K562 (cell line): ENCODE measurements around the gene PHF12. TPM values are rescaled to one million over a fixed set of nuclear protein-coding genes. Genes with fewer than 3 reads are reported as not detected.

Source experiments
- ID3 ChIP-seq, 2 experiments: fragments of 250-450 bp in 1 of 2; fragments of 450-650 bp in 1 of 2; sonication (Bioruptor Pico) in 1 of 2; IDR thresholded peaks; 2 replicates each; pipeline versions ENCODE4 v1.6.1 to v1.8.0; 2016 to 2021; ENCODE audit warnings: mild to moderate bottlenecking in 2 of 2, moderate library complexity in 2 of 2, missing compliant biosample characterization in 1 of 2, missing genetic modification characterization in 1 of 2
- ILF3 ChIP-seq: fragments of 450-650 bp; IDR thresholded peaks from 2 replicates; pipeline ENCODE4 v1.6.1; 2018; ENCODE audit warnings: antibody characterized with exemption, mild to moderate bottlenecking, moderate library complexity, borderline replicate concordance
- KDM4B ChIP-seq, 2 experiments: fragments of 450-650 bp in 1 of 2; sonication (generic) in 1 of 2; IDR thresholded peaks; 2 replicates each; pipeline ENCODE4 v1.6.1; 2016 to 2017; ENCODE audit warnings: borderline replicate concordance in 2 of 2, antibody characterized with exemption in 1 of 2, low read depth in 1 of 2, mild to moderate bottlenecking in 1 of 2
- POU5F1 ChIP-seq: fragments of 150-350 bp; IDR thresholded peaks from 2 replicates; pipeline ENCODE4 v1.6.1; 2014; ENCODE audit warnings: borderline replicate concordance, low read length, low read depth, mild to moderate bottlenecking; ENCODE audit not compliant: partially characterized antibody
- RAD51 ChIP-seq: fragments of 450-650 bp; IDR thresholded peaks from 2 replicates; pipeline ENCODE4 v1.7.1; 2016; ENCODE audit warnings: low read depth, mild to moderate bottlenecking, borderline replicate concordance
- RBM39 ChIP-seq: fragments of 200-400 bp; formaldehyde crosslinking; optimal IDR thresholded peaks from 2 replicates; pipeline ENCODE3; 2018; ENCODE audit warnings: low read depth, low read length
- SOX6 ChIP-seq: fragments of 450-650 bp; IDR thresholded peaks from 2 replicates; pipeline ENCODE4 v1.6.1; 2014; ENCODE audit warnings: mild to moderate bottlenecking
- TFAM ChIP-seq: fragments of 250-450 bp; sonication (Bioruptor Pico); conservative IDR thresholded peaks from 2 replicates; pipeline ENCODE4 v1.5.0; 2021; ENCODE audit warnings: mild to moderate bottlenecking, moderate library complexity
- TGIF2 ChIP-seq: sonication (generic); formaldehyde crosslinking; IDR thresholded peaks from 2 replicates; pipeline ENCODE4 v1.8.1; 2022; ENCODE audit warnings: mild to moderate bottlenecking, missing genetic modification reagents, moderate library complexity
- ZNF12 ChIP-seq: sonication (generic); formaldehyde crosslinking; IDR thresholded peaks from 2 replicates; pipeline ENCODE4 v1.4.0; 2020; ENCODE audit warnings: mild to moderate bottlenecking, missing genetic modification reagents
- ZNF407 ChIP-seq: fragments of 450-650 bp; IDR thresholded peaks from 2 replicates; pipeline ENCODE4 v1.6.1; 2016; ENCODE audit warnings: low read depth
- ZNF707 ChIP-seq: fragments of 250-450 bp; sonication (Bioruptor Pico); conservative IDR thresholded peaks from 2 replicates; pipeline ENCODE4 v1.8.0; 2022; ENCODE audit warnings: inconsistent platforms, mild to moderate bottlenecking, moderate library complexity
- polyA plus RNA-seq, 8 experiments: library from polyadenylated mRNA; depleted of rRNA in 4 of 8; stranded (reverse) in 5 of 8; unstranded in 3 of 8; fragments of >200 nt; fragmentation: Nextera tagmentation in 2 of 8; fragmentation: Illumina TruSeq in 1 of 8; extraction: Ambion mirVana in 2 of 8; extraction: Trizol in 1 of 8; gene quantifications; 2 replicates each; pipeline versions ENCODE4 v1.2.1 to v1.2.3, GENCODE V29; 2011 to 2014; ENCODE audit warnings: inconsistent platforms in 1 of 8, missing spikeins in 1 of 8
- total RNA-seq, 7 experiments: library from RNA; depleted of rRNA in 6 of 7; stranded (reverse); fragments of >200 nt in 6 of 7; fragmentation: Illumina TruSeq in 2 of 7; extraction: Trizol in 2 of 7; gene quantifications; 2 replicates each; pipeline versions ENCODE4 v1.2.1 to v1.2.3, GENCODE V29; 2011 to 2021; ENCODE audit warnings: low replicate concordance in 1 of 7
- TF ChIP-seq, protein P1 (sequence below): fragments of 250-450 bp; sonication (Bioruptor Pico); IDR thresholded peaks from 2 replicates; pipeline ENCODE4 v1.4.0; 2020; ENCODE audit warnings: mild to moderate bottlenecking, moderate library complexity

Gene PHF12
- total and polyA plus RNA-seq, 9 of the 15 experiments (the other 6 are each of a cell fraction or from before 2014, with no cell fraction given), result 0.82 to 31.3 (median 13.5) TPM

DNA sequence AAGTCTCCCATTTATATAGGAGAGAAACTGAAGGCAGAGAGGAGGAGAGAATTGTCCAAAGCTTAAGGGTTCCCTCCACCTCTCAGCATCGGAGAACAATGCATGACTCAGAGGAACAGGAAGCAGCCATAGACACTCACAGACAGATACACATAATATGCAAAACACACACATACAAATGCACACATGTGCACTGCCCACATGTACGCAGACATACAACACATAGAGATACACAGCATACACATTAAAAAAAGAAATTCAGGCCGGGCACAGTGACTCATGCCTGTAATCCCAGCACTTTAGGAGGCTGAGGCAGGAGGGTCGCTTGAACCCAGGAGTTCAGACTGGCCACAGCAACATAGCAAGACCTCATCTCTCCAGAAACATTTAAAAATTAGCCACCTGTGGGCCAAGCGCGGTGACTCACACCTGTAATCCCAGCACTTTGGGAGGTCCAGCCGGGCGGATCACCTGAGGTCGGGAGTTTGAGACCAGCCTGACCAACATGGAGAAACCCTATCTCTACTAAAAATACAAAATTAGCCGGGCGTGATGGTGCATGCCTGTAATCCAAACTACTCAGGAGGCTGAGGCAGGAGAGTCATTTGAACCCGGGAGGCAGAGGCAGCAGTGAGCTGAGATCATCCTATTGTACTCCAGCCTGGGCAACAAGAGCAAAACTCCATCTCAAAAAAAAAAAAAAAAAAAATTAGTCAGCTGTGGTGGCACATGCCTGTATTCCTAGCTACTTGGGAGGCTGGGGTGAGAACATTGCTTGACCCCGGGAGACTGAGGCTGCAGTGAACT, 85.2 kb downstream of the PHF12 start (continued):
- no peak; the same call in 1 of the 2 replicates for TF ChIP-seq SOX6
- no peak for TF ChIP-seq ILF3
- TF ChIP-seq POU5F1, result no peak
- no peak for TF ChIP-seq ID3 (CRISPR knock-in tag; IDR thresholded peaks at IDR 0.05)
- TF ChIP-seq ID3 (tag; IDR thresholded peaks at IDR 0.05), result peak; percentile 67
- TF ChIP-seq TFAM (CRISPR knock-in tag), result no peak
- TF ChIP-seq RAD51, result no peak
- TF ChIP-seq, protein P1, sequence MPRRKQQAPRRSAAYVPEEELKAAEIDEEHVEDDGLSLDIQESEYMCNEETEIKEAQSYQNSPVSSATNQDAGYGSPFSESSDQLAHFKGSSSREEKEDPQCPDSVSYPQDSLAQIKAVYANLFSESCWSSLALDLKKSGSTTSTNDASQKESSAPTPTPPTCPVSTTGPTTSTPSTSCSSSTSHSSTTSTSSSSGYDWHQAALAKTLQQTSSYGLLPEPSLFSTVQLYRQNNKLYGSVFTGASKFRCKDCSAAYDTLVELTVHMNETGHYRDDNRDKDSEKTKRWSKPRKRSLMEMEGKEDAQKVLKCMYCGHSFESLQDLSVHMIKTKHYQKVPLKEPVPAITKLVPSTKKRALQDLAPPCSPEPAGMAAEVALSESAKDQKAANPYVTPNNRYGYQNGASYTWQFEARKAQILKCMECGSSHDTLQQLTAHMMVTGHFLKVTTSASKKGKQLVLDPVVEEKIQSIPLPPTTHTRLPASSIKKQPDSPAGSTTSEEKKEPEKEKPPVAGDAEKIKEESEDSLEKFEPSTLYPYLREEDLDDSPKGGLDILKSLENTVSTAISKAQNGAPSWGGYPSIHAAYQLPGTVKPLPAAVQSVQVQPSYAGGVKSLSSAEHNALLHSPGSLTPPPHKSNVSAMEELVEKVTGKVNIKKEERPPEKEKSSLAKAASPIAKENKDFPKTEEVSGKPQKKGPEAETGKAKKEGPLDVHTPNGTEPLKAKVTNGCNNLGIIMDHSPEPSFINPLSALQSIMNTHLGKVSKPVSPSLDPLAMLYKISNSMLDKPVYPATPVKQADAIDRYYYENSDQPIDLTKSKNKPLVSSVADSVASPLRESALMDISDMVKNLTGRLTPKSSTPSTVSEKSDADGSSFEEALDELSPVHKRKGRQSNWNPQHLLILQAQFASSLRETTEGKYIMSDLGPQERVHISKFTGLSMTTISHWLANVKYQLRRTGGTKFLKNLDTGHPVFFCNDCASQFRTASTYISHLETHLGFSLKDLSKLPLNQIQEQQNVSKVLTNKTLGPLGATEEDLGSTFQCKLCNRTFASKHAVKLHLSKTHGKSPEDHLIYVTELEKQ (CRISPR knock-in tag), result no peak
- TF ChIP-seq KDM4B (IDR thresholded peaks at IDR 0.05; ENCODE audit: borderline replicate concordance in 2 of 2, low read depth in 1 of 2), result no peak
- TF ChIP-seq RBM39, result no peak
- TF ChIP-seq ZNF12 (CRISPR knock-in tag), result no peak
- TF ChIP-seq TGIF2, result no peak
- no peak for TF ChIP-seq ZNF707
- peak; percentile 9; the same call in 1 of the 2 replicates for TF ChIP-seq ZNF407
